Astrocyte of the spinal cord (primary cell): Measurements from ENCODE around the gene NDUFA11.

Experiments
- DNase-seq: peaks from one replicate; pipeline ENCODE4 v3.0.0; 2011; ENCODE audit warnings: low read depth, low spot score
- H3K4me3 ChIP-seq: 2 replicates; pipeline ENCODE4 v1.5.1; 2011; ENCODE audit warnings: low read depth, mild to moderate bottlenecking, low read length, moderate library complexity
- CTCF ChIP-seq: IDR thresholded peaks from 2 replicates; pipeline ENCODE4 v1.5.1; 2012; ENCODE audit warnings: low read depth, mild to moderate bottlenecking, low read length, inconsistent platforms
- in situ Hi-C: cut with HindIII; loops from 2 replicates; pipeline ENCODE4 v1.10.0; 2017; ENCODE audit warnings: low sequenced_read_pairs

The NDUFA11 gene

GRCh38 chr19:5895409-5895808 lies 8.2 kb downstream of the NDUFA11 start:
- in situ Hi-C loops = no loop called here
- TF ChIP-seq CTCF = no peak
- DNase-seq = no peak
- no peak overlapping the region for H3K4me3 ChIP-seq

- no peak for TF ChIP-seq CTCF
- in situ Hi-C loops = no loop called here
- no peak for DNase-seq
- no peak overlapping the region for H3K4me3 ChIP-seq
Measured at GRCh38 chr19:5894704-5895349, 8.8 kb downstream of the NDUFA11 start.

GRCh38 chr19:5893907-5894703 lies 9.5 kb downstream of the NDUFA11 start:
- no peak for TF ChIP-seq CTCF
- no peak overlapping the region for H3K4me3 ChIP-seq
- no peak for DNase-seq
- in situ Hi-C loops = no loop called here

- no peak overlapping the region for H3K4me3 ChIP-seq
- no peak for DNase-seq
- no peak for TF ChIP-seq CTCF
- in situ Hi-C loops = no loop called here
Measured at GRCh38 chr19:5893296-5893903, 10.2 kb downstream of the NDUFA11 start.

- no peak for DNase-seq
- TF ChIP-seq CTCF = no peak
- no peak overlapping the region for H3K4me3 ChIP-seq
- in situ Hi-C loops = no loop called here
Measured at GRCh38 chr19:5892772-5893275, 10.8 kb downstream of the NDUFA11 start.

- in situ Hi-C loops = no loop called here
- DNase-seq = peak; percentile 37
- TF ChIP-seq CTCF = peak; percentile 78
- H3K4me3 ChIP-seq = no peak overlapping the region
Measured at GRCh38 chr19:5891938-5892771, 11.4 kb downstream of the NDUFA11 start.
